ENCODE measurements around the gene TSPEAR. TPM values are rescaled to one million over a fixed set of nuclear protein-coding genes. Genes with fewer than 3 reads are reported as not detected.

The TSPEAR gene
- total RNA-seq, 6 experiments from 2014 or later = not detected

- peaks cover 8% of the 10 kb centered on the region for H3K27me3 Mint-ChIP-seq (ENCODE audit: insufficient read depth)
- H3K4me3 Mint-ChIP-seq = no peak overlapping the region
- peaks cover 15% of the 10 kb centered on the region for H3K9me3 Mint-ChIP-seq
- H3K4me1 Mint-ChIP-seq (ENCODE audit: low read depth) = no peaks in the 10 kb centered on the region
- H3K27ac Mint-ChIP-seq = no peak overlapping the region
- TF ChIP-seq, protein P1, sequence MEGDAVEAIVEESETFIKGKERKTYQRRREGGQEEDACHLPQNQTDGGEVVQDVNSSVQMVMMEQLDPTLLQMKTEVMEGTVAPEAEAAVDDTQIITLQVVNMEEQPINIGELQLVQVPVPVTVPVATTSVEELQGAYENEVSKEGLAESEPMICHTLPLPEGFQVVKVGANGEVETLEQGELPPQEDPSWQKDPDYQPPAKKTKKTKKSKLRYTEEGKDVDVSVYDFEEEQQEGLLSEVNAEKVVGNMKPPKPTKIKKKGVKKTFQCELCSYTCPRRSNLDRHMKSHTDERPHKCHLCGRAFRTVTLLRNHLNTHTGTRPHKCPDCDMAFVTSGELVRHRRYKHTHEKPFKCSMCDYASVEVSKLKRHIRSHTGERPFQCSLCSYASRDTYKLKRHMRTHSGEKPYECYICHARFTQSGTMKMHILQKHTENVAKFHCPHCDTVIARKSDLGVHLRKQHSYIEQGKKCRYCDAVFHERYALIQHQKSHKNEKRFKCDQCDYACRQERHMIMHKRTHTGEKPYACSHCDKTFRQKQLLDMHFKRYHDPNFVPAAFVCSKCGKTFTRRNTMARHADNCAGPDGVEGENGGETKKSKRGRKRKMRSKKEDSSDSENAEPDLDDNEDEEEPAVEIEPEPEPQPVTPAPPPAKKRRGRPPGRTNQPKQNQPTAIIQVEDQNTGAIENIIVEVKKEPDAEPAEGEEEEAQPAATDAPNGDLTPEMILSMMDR (IDR thresholded peaks at IDR 0.05) = peak; percentile 85
- H3K36me3 Mint-ChIP-seq (ENCODE audit: low read depth) = no peaks in the 10 kb centered on the region
- no peak for DNase-seq
These were observed 200.7 kb downstream of the TSPEAR start for GRCh38 chr21:44510508-44511218.

DNA sequence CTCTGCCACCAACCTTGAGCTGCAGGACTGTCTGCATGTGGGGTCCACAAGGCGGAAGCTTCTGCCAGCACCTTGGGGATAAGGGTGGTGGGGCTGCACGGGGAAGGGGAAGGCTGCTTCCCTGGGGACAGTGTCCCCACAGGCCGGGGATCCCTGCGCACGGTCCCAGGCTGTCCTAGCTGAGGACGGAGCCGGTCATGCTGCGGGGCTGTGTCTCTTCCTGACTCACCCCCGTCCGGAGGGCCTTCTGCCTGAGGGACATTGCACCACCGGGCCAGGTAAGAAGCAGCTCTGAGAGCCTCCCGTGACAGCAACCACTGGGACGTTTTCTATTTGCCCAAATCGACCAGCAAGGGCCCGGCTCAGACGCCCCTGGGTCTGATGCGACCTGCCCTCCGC lies 201.3 kb downstream of the TSPEAR start:
- no peaks in the 10 kb centered on the region for H3K36me3 Mint-ChIP-seq (ENCODE audit: low read depth)
- no peak overlapping the region for H3K27ac Mint-ChIP-seq
- H3K4me1 Mint-ChIP-seq (ENCODE audit: low read depth) = no peaks in the 10 kb centered on the region
- TF ChIP-seq, protein P1 (IDR thresholded peaks at IDR 0.05) = no peak
- peaks cover 12% of the 10 kb centered on the region for H3K9me3 Mint-ChIP-seq
- no peak overlapping the region for H3K4me3 Mint-ChIP-seq
- H3K27me3 Mint-ChIP-seq (ENCODE audit: insufficient read depth) = peaks cover 9% of the 10 kb centered on the region
- no peak for DNase-seq

- H3K36me3 Mint-ChIP-seq (ENCODE audit: low read depth) = no peaks in the 10 kb centered on the region
- peaks cover 8% of the 10 kb centered on the region for H3K9me3 Mint-ChIP-seq
- DNase-seq = no peak
- H3K4me3 Mint-ChIP-seq = no peak overlapping the region
- no peaks in the 10 kb centered on the region for H3K4me1 Mint-ChIP-seq (ENCODE audit: low read depth)
- TF ChIP-seq, protein P1 (IDR thresholded peaks at IDR 0.05) = no peak
- H3K27ac Mint-ChIP-seq = no peak overlapping the region
- peaks cover 9% of the 10 kb centered on the region for H3K27me3 Mint-ChIP-seq (ENCODE audit: insufficient read depth)
These were observed 201.8 kb downstream of the TSPEAR start for GRCh38 chr21:44509539-44509938.

DNA sequence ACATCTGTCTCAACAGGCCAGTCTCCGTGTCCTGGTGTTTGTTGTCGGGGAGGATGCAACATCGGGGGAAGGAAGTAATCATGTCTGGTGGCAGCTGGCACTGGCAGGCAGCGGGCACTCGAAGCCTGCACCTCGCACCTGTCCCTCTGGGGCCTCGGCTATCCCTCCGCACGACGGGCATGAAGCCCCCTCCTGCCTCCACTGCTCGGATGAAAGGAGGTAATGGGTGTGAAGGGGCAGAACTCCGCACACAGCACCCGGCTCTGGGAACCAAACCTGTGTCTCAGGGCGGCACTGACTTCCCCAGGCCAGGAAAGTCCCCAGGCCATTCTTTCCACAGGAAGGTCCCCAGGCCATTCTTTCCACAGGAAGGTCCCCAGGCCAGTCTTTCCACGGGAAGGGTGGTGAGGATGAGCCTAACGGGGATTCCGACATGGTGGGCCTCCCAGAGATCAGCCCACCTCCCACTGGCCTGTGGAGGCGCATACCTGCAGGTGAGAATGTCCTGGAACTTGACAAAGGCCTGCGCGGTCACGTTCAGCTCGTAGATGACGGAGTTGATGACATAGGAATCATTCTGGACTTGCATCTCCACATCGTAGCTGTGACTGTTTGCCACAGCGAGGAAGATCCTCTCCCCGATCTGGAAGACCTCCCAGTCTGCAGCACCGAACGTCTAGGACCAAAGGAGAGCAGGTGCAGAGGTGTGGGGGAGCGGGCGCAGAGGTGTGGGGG lies 202.5 kb downstream of the TSPEAR start:
- Mint-ChIP-seq H3K27me3 (ENCODE audit: insufficient read depth) (peaks cover 9% of the 10 kb centered on the region), H3K4me3 (no peak overlapping the region), H3K27ac (no peak overlapping the region), H3K9me3 (peaks cover 8% of the 10 kb centered on the region), H3K4me1 (ENCODE audit: low read depth) (no peaks in the 10 kb centered on the region), H3K36me3 (ENCODE audit: low read depth) (no peaks in the 10 kb centered on the region)
- DNase-seq = no peak
- TF ChIP-seq, protein P1 (IDR thresholded peaks at IDR 0.05) = no peak

GRCh38 chr21:44508426-44508710 lies 203.0 kb downstream of the TSPEAR start:
- TF ChIP-seq, protein P1 (IDR thresholded peaks at IDR 0.05) = no peak
- H3K4me1 Mint-ChIP-seq (ENCODE audit: low read depth) = no peaks in the 10 kb centered on the region
- no peak for DNase-seq
- no peaks in the 10 kb centered on the region for H3K36me3 Mint-ChIP-seq (ENCODE audit: low read depth)
- no peak overlapping the region for H3K4me3 Mint-ChIP-seq
- no peak overlapping the region for H3K27ac Mint-ChIP-seq
- H3K9me3 Mint-ChIP-seq = peaks cover 8% of the 10 kb centered on the region
- H3K27me3 Mint-ChIP-seq (ENCODE audit: insufficient read depth) = peaks cover 9% of the 10 kb centered on the region
